Measurements from ENCODE around the gene TLR6.

DNA sequence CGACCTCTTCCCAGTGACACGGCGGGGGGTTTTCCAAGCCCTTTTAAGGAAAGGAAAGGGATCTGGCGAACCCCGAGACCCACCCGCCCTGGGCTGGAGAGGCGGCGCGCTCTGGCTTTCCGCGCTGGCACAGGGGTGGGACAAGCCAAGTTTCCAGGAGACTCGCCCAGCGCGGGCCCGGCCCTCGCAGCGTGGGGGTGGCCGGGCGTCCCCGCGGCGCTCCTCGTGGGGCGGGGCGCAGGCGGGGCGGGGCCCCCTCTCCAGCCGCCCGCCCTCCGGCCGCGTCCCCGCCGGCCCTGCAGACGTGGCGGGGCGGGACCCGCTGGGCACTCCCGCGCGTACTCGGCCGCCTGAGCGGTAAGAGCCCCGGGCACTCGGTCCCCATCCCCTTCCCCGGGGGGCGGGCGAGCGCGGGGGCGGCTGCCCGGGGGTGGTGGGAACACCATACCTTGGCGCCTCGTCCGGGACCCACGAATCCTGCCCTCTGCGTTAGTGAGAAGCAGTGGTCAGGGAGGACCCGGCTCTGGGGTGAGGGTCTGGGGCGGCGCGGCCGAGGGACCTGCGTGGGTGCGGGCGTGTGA is 11.0 kb upstream of the TLR6 start, which contains the start of gene FAM114A1:
- TF ChIP-seq, protein P1, sequence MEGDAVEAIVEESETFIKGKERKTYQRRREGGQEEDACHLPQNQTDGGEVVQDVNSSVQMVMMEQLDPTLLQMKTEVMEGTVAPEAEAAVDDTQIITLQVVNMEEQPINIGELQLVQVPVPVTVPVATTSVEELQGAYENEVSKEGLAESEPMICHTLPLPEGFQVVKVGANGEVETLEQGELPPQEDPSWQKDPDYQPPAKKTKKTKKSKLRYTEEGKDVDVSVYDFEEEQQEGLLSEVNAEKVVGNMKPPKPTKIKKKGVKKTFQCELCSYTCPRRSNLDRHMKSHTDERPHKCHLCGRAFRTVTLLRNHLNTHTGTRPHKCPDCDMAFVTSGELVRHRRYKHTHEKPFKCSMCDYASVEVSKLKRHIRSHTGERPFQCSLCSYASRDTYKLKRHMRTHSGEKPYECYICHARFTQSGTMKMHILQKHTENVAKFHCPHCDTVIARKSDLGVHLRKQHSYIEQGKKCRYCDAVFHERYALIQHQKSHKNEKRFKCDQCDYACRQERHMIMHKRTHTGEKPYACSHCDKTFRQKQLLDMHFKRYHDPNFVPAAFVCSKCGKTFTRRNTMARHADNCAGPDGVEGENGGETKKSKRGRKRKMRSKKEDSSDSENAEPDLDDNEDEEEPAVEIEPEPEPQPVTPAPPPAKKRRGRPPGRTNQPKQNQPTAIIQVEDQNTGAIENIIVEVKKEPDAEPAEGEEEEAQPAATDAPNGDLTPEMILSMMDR (IDR thresholded peaks at IDR 0.05; ENCODE audit: insufficient read depth, low read length) = no peak
- TF ChIP-seq POLR2AphosphoS5 (IDR thresholded peaks at IDR 0.05; ENCODE audit: low read depth) (no peak), GABPA (IDR thresholded peaks at IDR 0.05; ENCODE audit: low read depth) (no peak), SPI1 (IDR thresholded peaks at IDR 0.05; ENCODE audit: borderline replicate concordance, low read depth) (no peak)
- TF ChIP-seq, protein P2, sequence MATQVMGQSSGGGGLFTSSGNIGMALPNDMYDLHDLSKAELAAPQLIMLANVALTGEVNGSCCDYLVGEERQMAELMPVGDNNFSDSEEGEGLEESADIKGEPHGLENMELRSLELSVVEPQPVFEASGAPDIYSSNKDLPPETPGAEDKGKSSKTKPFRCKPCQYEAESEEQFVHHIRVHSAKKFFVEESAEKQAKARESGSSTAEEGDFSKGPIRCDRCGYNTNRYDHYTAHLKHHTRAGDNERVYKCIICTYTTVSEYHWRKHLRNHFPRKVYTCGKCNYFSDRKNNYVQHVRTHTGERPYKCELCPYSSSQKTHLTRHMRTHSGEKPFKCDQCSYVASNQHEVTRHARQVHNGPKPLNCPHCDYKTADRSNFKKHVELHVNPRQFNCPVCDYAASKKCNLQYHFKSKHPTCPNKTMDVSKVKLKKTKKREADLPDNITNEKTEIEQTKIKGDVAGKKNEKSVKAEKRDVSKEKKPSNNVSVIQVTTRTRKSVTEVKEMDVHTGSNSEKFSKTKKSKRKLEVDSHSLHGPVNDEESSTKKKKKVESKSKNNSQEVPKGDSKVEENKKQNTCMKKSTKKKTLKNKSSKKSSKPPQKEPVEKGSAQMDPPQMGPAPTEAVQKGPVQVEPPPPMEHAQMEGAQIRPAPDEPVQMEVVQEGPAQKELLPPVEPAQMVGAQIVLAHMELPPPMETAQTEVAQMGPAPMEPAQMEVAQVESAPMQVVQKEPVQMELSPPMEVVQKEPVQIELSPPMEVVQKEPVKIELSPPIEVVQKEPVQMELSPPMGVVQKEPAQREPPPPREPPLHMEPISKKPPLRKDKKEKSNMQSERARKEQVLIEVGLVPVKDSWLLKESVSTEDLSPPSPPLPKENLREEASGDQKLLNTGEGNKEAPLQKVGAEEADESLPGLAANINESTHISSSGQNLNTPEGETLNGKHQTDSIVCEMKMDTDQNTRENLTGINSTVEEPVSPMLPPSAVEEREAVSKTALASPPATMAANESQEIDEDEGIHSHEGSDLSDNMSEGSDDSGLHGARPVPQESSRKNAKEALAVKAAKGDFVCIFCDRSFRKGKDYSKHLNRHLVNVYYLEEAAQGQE (IDR thresholded peaks at IDR 0.05; ENCODE audit: insufficient replicate concordance, low read depth) = no peak

All from HL-60 (cell line).